PC-3 (cell line): ENCODE data around the gene PAPOLA. TPM values are rescaled to one million over a fixed set of nuclear protein-coding genes. Genes with fewer than 3 reads are reported as not detected.

Source experiments
- ATAC-seq: fragments of 200-7000 bp; cut with Tn5 transposase; 2 replicates; pipeline ENCODE4 v1.9.1; 2020; ENCODE audit warnings: mild to moderate bottlenecking, moderate library complexity
- BruUV-seq: library from RNA; stranded (reverse); fragments of 400-500 nt; replicated peaks from 2 replicates; lab custom pipeline; 2021; lab: Mats Ljungman, UMichigan
- CTCF ChIA-PET: fragments of 300-600 bp; sonication (Branson Sonifier 250); formaldehyde crosslinking; loops from one replicate; lab custom pipeline; 2022; ENCODE audit warnings: antibody characterized with exemption; lab: Charles Lee
- POLR2A ChIA-PET: fragments of 300-600 bp; sonication (Branson Sonifier 250); formaldehyde crosslinking; loops from one replicate; lab custom pipeline; 2022; ENCODE audit warnings: antibody characterized with exemption; ENCODE audit not compliant: unreplicated experiment; lab: Charles Lee
- DNase-seq: peaks from one replicate; pipeline ENCODE4 v3.0.0-alpha.2; 2015
- H2AFZ ChIP-seq: fragments of 300-600 bp; sonication (generic); 2 replicates; pipeline ENCODE4 v1.6.0; 2016; ENCODE audit warnings: antibody characterized with exemption, low read length
- H3F3A ChIP-seq: fragments of 300-600 bp; sonication (generic); one replicate; pipeline ENCODE4 v1.6.0; 2017; ENCODE audit warnings: antibody characterized with exemption, low read length, control low read depth, mild to moderate bottlenecking; ENCODE audit not compliant: unreplicated experiment
- H3K27ac ChIP-seq: fragments of 300-600 bp; sonication (generic); 2 replicates; pipeline ENCODE4 v1.5.1; 2016; ENCODE audit warnings: mild to moderate bottlenecking, low read length
- H3K27me3 ChIP-seq: fragments of 300-600 bp; sonication (generic); 2 replicates; pipeline ENCODE4 v1.6.1; 2016; ENCODE audit warnings: low read length, mixed read lengths
- H3K36me3 ChIP-seq: fragments of 300-600 bp; sonication (generic); 2 replicates; pipeline ENCODE4 v1.6.1; 2016; ENCODE audit warnings: low read depth, mixed run types, low read length, mixed read lengths
- H3K4me1 ChIP-seq: fragments of 300-600 bp; sonication (generic); 2 replicates; pipeline ENCODE4 v1.5.1; 2016; ENCODE audit warnings: low read length; ENCODE audit not compliant: insufficient read depth
- H3K4me2 ChIP-seq: fragments of 300-600 bp; sonication (generic); 2 replicates; pipeline ENCODE4 v1.6.0; 2016; ENCODE audit warnings: low read length
- H3K4me3 ChIP-seq: fragments of 300-600 bp; sonication (generic); 2 replicates; pipeline ENCODE4 v1.5.1; 2016; ENCODE audit warnings: mild to moderate bottlenecking, low read length, mixed read lengths
- H3K79me2 ChIP-seq: fragments of 300-600 bp; sonication (generic); 2 replicates; pipeline ENCODE4 v1.6.1; 2017; ENCODE audit warnings: low read length, mixed read lengths
- H3K9ac ChIP-seq: fragments of 300-600 bp; sonication (generic); 2 replicates; pipeline ENCODE4 v1.6.0; 2016; ENCODE audit warnings: mild to moderate bottlenecking, low read length
- H3K9me2 ChIP-seq: fragments of 300-600 bp; sonication (generic); replicated peaks from 2 replicates; pipeline ENCODE4 v1.6.1; 2016; ENCODE audit warnings: mixed run types, low read length, mixed read lengths
- H3K9me3 ChIP-seq: fragments of 300-600 bp; sonication (generic); 2 replicates; pipeline ENCODE4 v1.6.1; 2016; ENCODE audit warnings: low read length, mixed read lengths
- H4K20me1 ChIP-seq: fragments of 300-600 bp; sonication (generic); 2 replicates; pipeline ENCODE4 v1.6.1; 2016; ENCODE audit warnings: low read length, mixed read lengths
- CTCF ChIP-seq: fragments of 300-600 bp; sonication (generic); conservative IDR thresholded peaks from 2 replicates; pipeline ENCODE4 v1.5.1; 2017; ENCODE audit warnings: antibody characterized with exemption, low read depth, mild to moderate bottlenecking, low read length
- EZH2 ChIP-seq: fragments of 300-600 bp; sonication (generic); IDR thresholded peaks from one replicate; pipeline ENCODE4 v1.6.1; 2017; ENCODE audit warnings: antibody characterized with exemption, mild to moderate bottlenecking, low read length; ENCODE audit not compliant: unreplicated experiment
- EZH2phosphoT487 ChIP-seq: fragments of 300-600 bp; sonication (generic); IDR thresholded peaks from 2 replicates; pipeline ENCODE4 v1.6.1; 2018; ENCODE audit warnings: mild to moderate bottlenecking, antibody characterized with exemption, low read length, borderline replicate concordance
- intact Hi-C: fragments of 100-400 bp; cut with micrococcal nuclease; formaldehyde crosslinking; loops from 2 replicates; pipeline ENCODE4 v1.9.0; 2023
- total RNA-seq: library from RNA; depleted of rRNA; stranded (reverse); fragments of >200 nt; gene quantifications from 2 replicates; pipeline ENCODE4 v1.2.3, GENCODE V29; 2014

PAPOLA gene
- total RNA-seq, 1 experiment from 2014 or later = 111 TPM

DNA sequence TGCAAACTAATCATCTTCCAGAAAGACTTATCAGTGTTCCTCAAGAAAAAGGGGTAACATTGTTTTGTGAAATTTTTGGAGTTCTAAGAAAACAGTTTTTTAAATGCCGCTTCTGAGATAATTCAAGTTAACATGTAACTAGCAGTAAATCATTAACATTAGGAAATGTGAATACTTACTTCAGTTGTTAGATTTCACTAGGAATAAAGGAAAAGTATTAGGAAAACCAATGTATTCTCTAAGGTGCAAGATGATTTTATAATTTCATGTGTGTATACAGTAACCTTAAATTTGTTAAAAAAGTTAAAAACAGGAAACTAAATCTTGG, 36.8 kb downstream of the PAPOLA start:
- TF ChIP-seq EZH2 (no peak), EZH2phosphoT487 (no peak), CTCF (no peak)
- ATAC-seq (no peak), DNase-seq (no peak)
- BruUV-seq = no TSS peak
- H3K79me2 ChIP-seq = no peaks in the 10 kb centered on the region
- H3K4me1 ChIP-seq = no peaks in the 10 kb centered on the region
- H3K27ac ChIP-seq = no peak overlapping the region
- no peaks in the 10 kb centered on the region for H3K27me3 ChIP-seq
- H3K9ac ChIP-seq = no peak overlapping the region
- no peaks in the 10 kb centered on the region for H3K9me2 ChIP-seq
- no peaks in the 10 kb centered on the region for H3K9me3 ChIP-seq
- no peaks in the 10 kb centered on the region for H4K20me1 ChIP-seq
- no peak overlapping the region for H2AFZ ChIP-seq
- H3F3A ChIP-seq = no peaks in the 10 kb centered on the region
- ChIA-PET CTCF (no interaction called here), POLR2A (no interaction called here)
- H3K4me3 ChIP-seq = no peak overlapping the region
- intact Hi-C loops = no loop called here
- no peak overlapping the region for H3K4me2 ChIP-seq
- peaks cover 32% of the 10 kb centered on the region for H3K36me3 ChIP-seq

DNA sequence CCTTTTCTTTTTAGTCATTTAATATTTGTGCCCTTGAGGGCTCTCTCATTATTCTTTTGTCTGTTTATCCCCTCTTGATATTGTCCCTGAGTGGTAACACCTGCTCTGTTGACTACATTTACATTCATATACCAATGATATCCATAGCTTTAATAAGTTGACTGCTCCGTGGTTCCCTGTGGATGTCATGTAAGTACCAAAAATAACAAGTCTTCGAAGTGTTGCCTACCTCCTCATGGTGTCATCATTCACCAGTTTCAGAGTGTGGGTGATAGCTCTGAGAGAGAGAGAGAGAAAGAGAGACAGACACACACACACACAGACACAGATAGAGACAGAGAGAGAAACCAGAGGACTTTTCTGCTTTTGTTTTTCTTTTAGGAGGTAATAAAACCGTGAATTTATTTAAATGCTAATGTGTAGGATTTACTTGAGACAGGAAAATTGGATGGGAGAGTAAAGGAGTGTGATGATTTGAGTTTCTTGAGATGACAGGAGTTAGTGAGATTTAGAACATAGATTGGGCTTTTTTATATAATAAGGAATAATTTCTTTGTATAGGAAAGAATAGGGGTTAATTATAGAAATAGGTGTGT, 52.2 kb downstream of the PAPOLA start:
- no peaks in the 10 kb centered on the region for H3K9me2 ChIP-seq
- no peak overlapping the region for H3K4me3 ChIP-seq
- no peaks in the 10 kb centered on the region for H3K27me3 ChIP-seq
- no peak overlapping the region for H3K9ac ChIP-seq
- H2AFZ ChIP-seq = no peak overlapping the region
- H3K79me2 ChIP-seq = no peaks in the 10 kb centered on the region
- TF ChIP-seq EZH2phosphoT487 = no peak
- TF ChIP-seq CTCF = no peak
- no peak for TF ChIP-seq EZH2
- no peaks in the 10 kb centered on the region for H3K9me3 ChIP-seq
- BruUV-seq = no TSS peak
- no peaks in the 10 kb centered on the region for H3F3A ChIP-seq
- H3K27ac ChIP-seq = no peak overlapping the region
- ATAC-seq = no peak
- peaks cover 60% of the 10 kb centered on the region for H3K36me3 ChIP-seq
- no peaks in the 10 kb centered on the region for H3K4me1 ChIP-seq
- no peaks in the 10 kb centered on the region for H4K20me1 ChIP-seq
- ChIA-PET CTCF (no interaction called here), POLR2A (no interaction called here)
- H3K4me2 ChIP-seq = no peak overlapping the region
- DNase-seq = no peak
- intact Hi-C loops = no loop called here

DNA sequence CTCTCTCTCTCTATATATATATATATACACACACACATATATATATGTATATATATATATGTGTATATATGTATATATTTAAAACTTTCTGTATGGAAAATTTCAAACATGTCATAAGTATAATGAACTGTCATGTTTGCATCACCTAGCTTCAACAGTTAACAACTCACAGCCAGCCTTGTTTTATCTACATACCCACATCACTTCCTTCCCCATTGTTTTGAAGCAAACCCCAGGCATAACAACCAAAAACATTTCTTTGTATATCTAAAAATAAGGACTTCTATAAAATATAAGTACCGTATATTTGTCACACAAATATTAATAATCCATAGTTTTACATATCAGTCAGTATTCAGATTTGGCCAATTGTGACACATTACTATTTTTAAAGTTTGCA, 57.4 kb downstream of the PAPOLA start:
- no peak for DNase-seq
- H3K36me3 ChIP-seq = peaks cover 57% of the 10 kb centered on the region
- ChIA-PET CTCF (interaction anchor here (0.7 kb wide), 1 partner anchor 123 kb away, joined by 4 read pairs; no protein-coding TSS in a partner anchor), POLR2A (no interaction called here)
- no peaks in the 10 kb centered on the region for H3K27me3 ChIP-seq
- intact Hi-C loops = no loop called here
- no peak for ATAC-seq
- H3K9me2 ChIP-seq = no peaks in the 10 kb centered on the region
- H3K9ac ChIP-seq = no peak overlapping the region
- no peaks in the 10 kb centered on the region for H3K9me3 ChIP-seq
- H4K20me1 ChIP-seq = no peaks in the 10 kb centered on the region
- no peak overlapping the region for H3K4me2 ChIP-seq
- H3K79me2 ChIP-seq = no peaks in the 10 kb centered on the region
- no peak overlapping the region for H3K27ac ChIP-seq
- H3K4me3 ChIP-seq = no peak overlapping the region
- no TSS peak for BruUV-seq
- TF ChIP-seq EZH2phosphoT487 = no peak
- TF ChIP-seq EZH2 = no peak
- TF ChIP-seq CTCF = no peak
- H2AFZ ChIP-seq = no peak overlapping the region
- no peaks in the 10 kb centered on the region for H3K4me1 ChIP-seq
- no peaks in the 10 kb centered on the region for H3F3A ChIP-seq
